Neural cell (in vitro differentiated cells): Measurements from ENCODE around the gene FAM193A.

Experiments used
- CTCF ChIP-seq: fragments of 450-650 bp; IDR thresholded peaks from 2 replicates; pipeline ENCODE4 v1.5.1; 2014; ENCODE audit warnings: antibody characterized with exemption, mild to moderate bottlenecking, moderate library complexity; ENCODE audit not compliant: poor library complexity, severe bottlenecking
- EP300 ChIP-seq: fragments of 450-650 bp; conservative IDR thresholded peaks from 2 replicates; pipeline ENCODE4 v1.6.1; 2014; ENCODE audit warnings: antibody characterized with exemption, mild to moderate bottlenecking, moderate library complexity; ENCODE audit not compliant: poor library complexity, severe bottlenecking
- REST ChIP-seq: IDR thresholded peaks from 2 replicates; pipeline ENCODE4 v1.6.1; 2012; ENCODE audit warnings: borderline replicate concordance
- TAF1 ChIP-seq: IDR thresholded peaks from 2 replicates; pipeline ENCODE4 v1.6.1; 2012; ENCODE audit warnings: low read depth

GRCh38 chr4:2754848-2755819 is 218.7 kb downstream of the FAM193A start:
- TF ChIP-seq REST (no peak), EP300 (no peak), CTCF (no peak), TAF1 (no peak)
